HL-60/S4 treated with phorbol 12-myristate 13-acetate at 8.2 ng/mL for 4 days and 3 days (cell line): ENCODE data around the gene FOXP1.

Source experiments
- in situ Hi-C: fragments of 300-500 bp; cut with MboI; formaldehyde crosslinking; loops from 2 replicates; pipeline ENCODE4 v1.15.0; 2022; ENCODE audit warnings: low sequenced_read_pairs

The FOXP1 gene

DNA sequence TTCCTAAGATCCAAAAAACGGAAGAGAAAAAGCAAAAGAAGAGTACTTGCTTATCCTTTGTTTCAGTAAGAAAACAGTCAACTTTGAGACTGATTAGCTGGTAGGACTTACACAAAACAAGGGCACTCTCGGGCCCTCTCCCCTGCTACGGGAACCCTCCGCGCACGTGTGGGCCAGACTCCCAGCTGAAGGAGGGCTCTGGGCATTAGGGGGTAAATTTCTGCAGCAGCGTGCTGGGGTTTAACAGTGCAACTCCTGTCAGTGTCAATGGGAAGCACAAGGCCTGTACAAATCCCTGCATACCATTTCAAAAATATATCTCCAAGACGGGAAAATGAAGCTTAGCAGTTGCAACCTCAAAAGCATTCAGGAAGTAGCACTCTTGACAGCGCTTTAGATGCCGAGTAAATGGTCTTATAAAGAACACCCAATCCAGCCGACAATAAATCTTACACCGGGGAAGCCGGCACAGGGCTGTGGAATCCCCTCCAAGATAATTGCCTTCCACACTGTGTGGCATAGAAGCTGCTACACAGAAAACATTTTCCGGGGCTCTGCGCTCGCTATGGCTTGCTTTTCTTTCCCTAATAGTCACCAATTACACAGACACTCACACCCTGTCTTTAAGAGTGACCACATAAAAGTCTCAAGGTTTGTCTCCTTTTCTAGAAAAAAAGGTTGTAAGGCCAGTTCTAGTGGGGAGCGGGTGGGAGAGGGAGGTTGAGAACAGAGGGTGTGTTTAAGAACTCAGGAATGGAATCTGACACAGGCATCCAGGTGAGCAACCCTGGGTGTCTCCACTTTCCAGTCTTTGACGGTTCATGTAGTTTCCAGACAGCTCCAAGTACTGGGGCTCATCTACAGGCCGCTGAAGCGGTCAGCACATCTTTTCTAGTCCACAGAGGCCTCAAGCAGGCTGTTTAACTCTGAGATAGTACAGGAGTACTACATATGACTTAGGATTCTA lies 512.7 kb downstream of the FOXP1 start:
- in situ Hi-C loops: no loop called here

- in situ Hi-C loops: no loop called here
Measured at GRCh38 chr3:71069797-71070196, 513.7 kb downstream of the FOXP1 start.

GRCh38 chr3:71067977-71068654 lies 515.4 kb downstream of the FOXP1 start:
- in situ Hi-C loops: no loop called here

GRCh38 chr3:71066849-71067261 lies 516.7 kb downstream of the FOXP1 start:
- in situ Hi-C loops: no loop called here

GRCh38 chr3:71066356-71066755 lies 517.2 kb downstream of the FOXP1 start:
- in situ Hi-C loops: no loop called here

DNA sequence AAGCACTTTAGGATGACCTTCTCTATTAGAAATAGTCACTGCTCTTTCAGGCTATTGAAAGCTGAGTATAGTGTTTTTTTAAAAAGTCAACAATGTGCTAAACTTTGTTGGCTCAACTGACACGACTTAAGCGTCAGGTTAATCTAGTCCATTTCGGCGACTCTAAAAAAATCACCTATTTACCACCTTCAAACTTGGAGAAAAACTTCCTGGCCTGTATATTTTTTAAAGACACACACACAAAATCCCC lies 517.8 kb downstream of the FOXP1 start:
- in situ Hi-C loops: no loop called here

- in situ Hi-C loops: no loop called here
Measured at GRCh38 chr3:71064956-71065763, 518.4 kb downstream of the FOXP1 start.

DNA sequence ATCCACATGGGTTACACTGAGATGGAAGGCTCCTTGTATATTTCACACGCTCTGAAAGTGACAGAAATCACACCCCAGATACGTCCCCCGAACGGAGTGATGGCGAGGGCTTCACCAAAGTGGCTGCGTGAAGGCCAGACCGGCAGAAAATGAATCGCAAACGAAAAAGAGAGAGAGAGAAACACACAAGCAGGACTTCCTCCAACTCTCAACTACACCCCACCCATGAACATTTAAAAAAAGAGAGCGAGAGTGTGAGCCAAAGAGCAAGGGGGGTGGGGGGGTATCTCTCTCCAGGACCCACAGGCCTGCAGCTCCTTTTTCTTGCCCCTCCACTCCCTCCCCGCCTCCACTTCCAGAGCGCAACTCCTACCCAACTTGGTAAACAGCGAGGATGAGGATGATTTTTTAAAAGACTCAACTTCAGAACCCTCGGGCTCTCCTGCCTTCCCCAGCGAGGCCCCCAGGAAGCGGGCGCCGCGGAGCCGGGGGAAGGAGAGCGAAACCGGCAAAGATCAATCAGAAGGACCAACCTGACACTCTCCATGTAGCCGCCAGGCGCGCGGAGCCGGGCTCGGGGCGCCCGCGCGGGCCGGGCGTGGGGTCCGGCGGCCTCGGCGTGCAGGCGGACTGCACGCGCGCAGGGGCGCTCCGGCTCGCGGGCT lies 519.1 kb downstream of the FOXP1 start:
- in situ Hi-C loops: no loop called here

DNA sequence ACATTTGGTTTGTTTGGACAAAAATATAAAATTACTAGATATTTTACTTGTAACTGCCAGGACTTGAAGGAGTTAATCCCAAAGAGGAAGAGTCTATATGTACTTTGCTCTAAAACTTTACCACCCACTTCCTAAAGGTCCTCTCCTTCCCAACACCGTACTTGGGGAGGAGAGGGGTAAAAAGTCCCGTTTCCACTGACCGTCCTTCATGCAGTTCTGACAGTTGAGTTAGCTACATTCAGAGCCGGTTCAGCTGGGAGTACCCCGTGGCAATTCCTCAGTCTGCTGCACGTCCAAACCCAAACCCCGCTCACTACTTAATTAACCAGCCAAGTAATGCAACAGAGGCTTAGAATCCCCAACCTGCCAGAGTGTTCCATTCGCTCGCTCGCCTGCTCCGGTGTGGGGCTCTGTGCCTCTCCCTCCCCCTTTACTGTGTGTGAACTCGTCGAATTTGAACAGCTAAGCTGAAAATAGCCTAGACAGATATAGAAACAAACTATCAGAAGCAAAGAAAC lies 519.7 kb downstream of the FOXP1 start:
- in situ Hi-C loops: no loop called here

DNA sequence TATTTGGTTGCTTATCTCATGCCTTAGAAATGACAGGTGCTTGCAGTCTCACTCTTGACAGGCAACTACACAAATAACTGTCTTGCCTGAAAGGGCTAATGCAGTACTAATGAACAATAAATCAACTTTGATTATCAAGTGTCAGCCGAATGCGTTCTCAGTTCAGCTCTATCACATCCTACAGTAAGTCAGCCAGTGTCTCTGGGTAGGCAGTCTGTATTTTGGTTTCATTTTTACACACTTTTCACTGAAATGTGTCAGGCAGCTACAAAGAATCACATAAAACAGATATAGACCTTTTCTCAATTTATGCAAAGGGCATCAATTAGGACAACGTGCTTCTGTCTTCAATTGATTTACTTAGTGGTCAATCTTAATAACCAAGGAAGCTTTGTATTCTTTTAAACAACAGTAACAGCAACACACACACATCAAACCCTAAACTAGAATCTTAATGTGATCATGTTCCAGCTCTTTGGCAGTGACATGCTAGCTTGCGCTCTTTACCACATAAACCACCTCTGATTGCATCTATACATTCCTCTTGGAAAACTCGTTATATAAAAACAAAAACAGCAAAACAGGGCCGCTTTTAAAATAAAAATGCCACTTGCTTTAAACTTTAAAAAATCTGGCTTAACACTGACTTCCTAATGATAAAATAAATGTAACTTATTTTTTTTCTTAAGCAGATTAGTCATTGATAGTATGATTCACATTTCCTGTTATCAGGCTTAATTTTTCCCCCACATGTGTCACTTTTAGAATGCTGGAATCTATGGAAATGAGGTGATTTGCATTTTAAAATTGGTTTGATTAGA lies 520.4 kb downstream of the FOXP1 start:
- in situ Hi-C loops: no loop called here

DNA sequence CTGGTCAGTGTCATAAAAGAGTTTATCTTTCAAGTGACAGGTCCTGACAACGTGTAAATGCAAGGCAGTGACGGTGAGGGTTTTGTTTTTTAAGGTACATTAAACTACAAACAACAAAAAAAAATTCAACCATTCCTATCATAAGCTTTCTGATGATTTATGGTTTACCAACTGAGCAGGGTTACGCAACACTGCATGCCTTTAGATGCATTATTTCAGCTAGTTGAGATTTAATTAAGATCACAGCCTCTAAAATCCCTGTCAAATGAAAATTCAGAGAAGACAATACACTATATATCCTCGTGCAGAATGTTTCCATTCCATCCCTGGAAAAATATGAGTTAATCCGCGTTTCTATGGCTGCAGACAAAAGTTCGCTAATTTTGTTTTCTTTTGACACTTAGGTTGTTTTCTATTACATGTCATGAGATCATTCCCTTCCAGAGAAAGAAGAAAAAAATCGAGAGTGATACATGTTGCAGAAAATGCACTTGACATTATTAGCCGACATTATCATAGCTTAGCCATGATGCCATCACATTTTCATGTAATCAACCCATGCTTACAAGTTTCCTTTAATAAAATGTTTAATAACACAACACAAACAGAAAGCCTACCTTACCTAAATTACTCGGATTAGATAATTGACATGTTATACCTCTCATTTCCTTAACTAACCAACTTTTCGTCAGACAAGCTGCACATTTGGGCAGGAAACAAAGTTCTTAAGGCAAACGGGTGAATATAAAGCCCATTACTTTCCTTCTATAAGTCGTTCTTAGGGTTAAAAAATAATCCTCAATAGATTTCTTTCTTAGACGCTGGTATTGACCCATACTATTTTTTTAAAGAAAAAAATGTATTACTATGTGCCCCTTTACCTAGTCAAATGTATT lies 521.2 kb downstream of the FOXP1 start:
- in situ Hi-C loops: no loop called here

GRCh38 chr3:71061581-71061980 lies 521.9 kb downstream of the FOXP1 start:
- in situ Hi-C loops: no loop called here

DNA sequence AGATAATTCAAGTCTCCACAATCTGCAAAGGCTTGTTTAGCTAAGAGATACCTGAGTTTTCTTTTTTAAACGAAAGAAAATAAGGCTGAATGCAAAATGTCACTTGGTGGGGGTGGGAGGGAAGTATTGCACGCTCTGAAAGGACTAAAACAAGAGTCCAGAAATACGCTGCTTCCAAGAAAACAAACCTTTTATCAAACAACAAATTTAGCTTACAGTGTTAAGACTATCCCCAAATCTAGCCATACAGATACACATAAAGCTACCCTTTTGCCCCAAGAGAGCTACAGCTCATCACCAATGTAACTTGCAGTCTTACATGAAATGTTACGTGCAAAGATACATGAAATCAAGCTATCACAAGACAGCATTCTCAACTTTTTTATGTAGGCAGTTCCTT lies 522.5 kb downstream of the FOXP1 start:
- in situ Hi-C loops: no loop called here

DNA sequence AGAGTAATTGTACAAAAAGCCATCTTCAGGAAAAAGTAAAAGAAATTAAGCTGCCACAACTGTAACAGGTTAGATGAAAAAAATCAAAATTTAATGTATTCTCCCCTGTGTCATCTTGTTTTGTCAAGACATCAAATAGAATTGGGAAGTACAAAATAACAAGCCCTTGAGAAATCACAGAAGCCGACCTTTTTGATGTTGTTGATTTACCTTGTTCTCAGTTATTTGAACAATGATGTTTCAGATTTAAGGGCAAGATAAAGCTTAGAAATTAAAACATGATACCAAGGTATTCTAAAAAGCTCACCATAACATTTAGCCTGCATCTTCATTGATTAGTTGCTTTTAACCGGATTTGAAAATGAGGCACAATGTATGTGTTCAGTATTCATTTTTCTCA lies 523.0 kb downstream of the FOXP1 start:
- in situ Hi-C loops: no loop called here

- in situ Hi-C loops: no loop called here
Measured at GRCh38 chr3:71057526-71057894, 526.0 kb downstream of the FOXP1 start.

GRCh38 chr3:71056327-71056726 lies 527.2 kb downstream of the FOXP1 start:
- in situ Hi-C loops: no loop called here

GRCh38 chr3:71055257-71056001 lies 528.1 kb downstream of the FOXP1 start:
- in situ Hi-C loops: no loop called here

GRCh38 chr3:71054312-71054711 lies 529.2 kb downstream of the FOXP1 start:
- in situ Hi-C loops: no loop called here
